Spleen (tissue), 11 donors: ENCODE data around the gene DPAGT1. TPM values are rescaled to one million over a fixed set of nuclear protein-coding genes. Genes with fewer than 3 reads are reported as not detected.
"Not testable (repeated sequence)": the region's sequence is repeated elsewhere in the genome, so short reads cannot be mapped to it uniquely, and the experiment has no call there.

Experiments used
- DNase-seq: peaks from one replicate; pipeline ENCODE4 v3.0.0-alpha.2; 2020
- H3K27ac ChIP-seq, 8 donors: fragments of 200-600 bp; sonication (generic) in 7 of 8; 1 replicate in 4 of 8; 2 replicates in 4 of 8; pipeline versions ENCODE4 v1.5.0 to v1.8.0; 2016 to 2021; ENCODE audit warnings: inconsistent platforms in 4 of 8, mild to moderate bottlenecking in 4 of 8, moderate library complexity in 1 of 8
- H3K27me3 ChIP-seq, 7 donors: fragments of 200-600 bp; sonication (generic) in 6 of 7; replicated peaks in 1 of 7; 1 replicate in 4 of 7; 2 replicates in 3 of 7; pipeline versions ENCODE4 v1.5.0 to v1.8.0; 2016 to 2021; ENCODE audit warnings: inconsistent platforms in 3 of 7, mild to moderate bottlenecking in 1 of 7
- H3K36me3 ChIP-seq, 6 donors: fragments of 200-600 bp; sonication (generic) in 5 of 6; 1 replicate in 4 of 6; 2 replicates in 2 of 6; pipeline versions ENCODE4 v1.5.0 to v1.8.0; 2016 to 2021; ENCODE audit warnings: inconsistent platforms in 2 of 6
- H3K4me1 ChIP-seq, 6 donors: fragments of 200-600 bp; sonication (generic) in 5 of 6; 1 replicate in 3 of 6; 2 replicates in 3 of 6; pipeline versions ENCODE4 v1.5.0 to v1.8.0; 2016 to 2021; ENCODE audit warnings: inconsistent platforms in 3 of 6
- H3K4me3 ChIP-seq, 8 donors: fragments of 200-600 bp; sonication (generic) in 7 of 8; 1 replicate in 4 of 8; 2 replicates in 4 of 8; pipeline versions ENCODE4 v1.5.0 to v1.8.0; 2016 to 2021; ENCODE audit warnings: inconsistent platforms in 4 of 8, mild to moderate bottlenecking in 4 of 8, moderate library complexity in 2 of 8
- H3K9me3 ChIP-seq, 8 donors: fragments of 200-600 bp; sonication (generic) in 7 of 8; 1 replicate in 4 of 8; 2 replicates in 4 of 8; pipeline versions ENCODE4 v1.5.0 to v1.8.0; 2016 to 2021; ENCODE audit warnings: inconsistent platforms in 4 of 8
- POLR2A ChIP-seq, 3 donors: fragments of 450-650 bp; IDR thresholded peaks; one replicate each; pipeline ENCODE4 v1.5.1; 2017; ENCODE audit warnings: antibody characterized with exemption in 3 of 3, mild to moderate bottlenecking in 1 of 3
- POLR2AphosphoS5 ChIP-seq, 3 donors: sonication (generic); formaldehyde crosslinking; IDR thresholded peaks; one replicate each; pipeline ENCODE4 v1.5.1; 2017; ENCODE audit warnings: antibody characterized with exemption in 3 of 3
- WGBS, 5 donors: extraction: QIAGEN DNeasy Blood & Tissue Kit in 3 of 5; methylation state at CpG; one replicate each; pipeline versions ENCODE4 v1.1.5 to v1.1.7; 2013 to 2018; 5-methylcytosine and 5-hydroxymethylcytosine counted together
- intact Hi-C: fragments of 100-400 bp; cut with DNase I; formaldehyde crosslinking; loops from one replicate; pipeline ENCODE4 v1.15.0; 2023; ENCODE audit warnings: low total_unique reads
- polyA plus RNA-seq, 3 donors: library from polyadenylated mRNA; stranded (reverse); fragments of 200-250 nt; gene quantifications; one replicate each; pipeline ENCODE4 v1.2.1, GENCODE V29; 2013
- total RNA-seq, 7 donors: library from RNA; depleted of rRNA in 3 of 7; stranded (reverse); fragments of >200 nt in 3 of 7; fragmentation: NEBNext Ultra II Directional in 4 of 7; extraction: Animal tissue kit (Norgen Biotek cat#: 25700) in 4 of 7; gene quantifications; one replicate each; pipeline versions ENCODE4 v1.1.0 to v1.2.1, GENCODE V29; 2016 to 2021
- TF ChIP-seq, protein P1 (sequence below), 11 experiments: fragments of 200-600 bp in 7 of 11; fragments of 450-650 bp in 4 of 11; sonication (generic) in 4 of 11; IDR thresholded peaks in 8 of 11; conservative IDR thresholded peaks in 3 of 11; 1 replicate in 7 of 11; 2 replicates in 4 of 11; pipeline versions ENCODE4 v1.4.0 to v1.8.0; 2016 to 2021; ENCODE audit warnings: antibody characterized with exemption in 11 of 11, inconsistent platforms in 4 of 11, mild to moderate bottlenecking in 1 of 11
- donor health status: healthy with polysubstance abuse.
- donor health status: DM: no; HTN: no; CAD: no; lungs with moderate emphysema.
- donor health status: DM: no; HTN: no; CAD: no.
- donor health status: Bipolar disorder and iron deficiency.
- donor health status: healthy.
- donor health status: DM: no; HTN: no; CAD: no.
- donor health status: DM: yes; HTN: yes; CAD: no.

Gene DPAGT1
- total and polyA plus RNA-seq, 10 donors, result 20.7 to 58.9 (median 33.7) TPM

GRCh38 chr11:119148720-119149017, 47.0 kb upstream of the DPAGT1 start:
- Histone ChIP-seq H3K27ac (no peak overlapping the region), H3K27me3 (peaks cover 0 to 70% (median 34%) of the 10 kb centered on the region in 7 donors), H3K4me3 (peak overlapping the region; percentile 44 to 76 (median 58)), H3K36me3 (no peaks in the 10 kb centered on the region), H3K9me3 (no peaks in the 10 kb centered on the region), H3K4me1 (peaks cover 0 to 38% (median 24%) of the 10 kb centered on the region in 6 donors)
- intact Hi-C loops, result no loop called here
- TF ChIP-seq POLR2AphosphoS5 (IDR thresholded peaks at IDR 0.05), result no peak
- TF ChIP-seq POLR2A (IDR thresholded peaks at IDR 0.05), result no peak
- TF ChIP-seq, protein P1, sequence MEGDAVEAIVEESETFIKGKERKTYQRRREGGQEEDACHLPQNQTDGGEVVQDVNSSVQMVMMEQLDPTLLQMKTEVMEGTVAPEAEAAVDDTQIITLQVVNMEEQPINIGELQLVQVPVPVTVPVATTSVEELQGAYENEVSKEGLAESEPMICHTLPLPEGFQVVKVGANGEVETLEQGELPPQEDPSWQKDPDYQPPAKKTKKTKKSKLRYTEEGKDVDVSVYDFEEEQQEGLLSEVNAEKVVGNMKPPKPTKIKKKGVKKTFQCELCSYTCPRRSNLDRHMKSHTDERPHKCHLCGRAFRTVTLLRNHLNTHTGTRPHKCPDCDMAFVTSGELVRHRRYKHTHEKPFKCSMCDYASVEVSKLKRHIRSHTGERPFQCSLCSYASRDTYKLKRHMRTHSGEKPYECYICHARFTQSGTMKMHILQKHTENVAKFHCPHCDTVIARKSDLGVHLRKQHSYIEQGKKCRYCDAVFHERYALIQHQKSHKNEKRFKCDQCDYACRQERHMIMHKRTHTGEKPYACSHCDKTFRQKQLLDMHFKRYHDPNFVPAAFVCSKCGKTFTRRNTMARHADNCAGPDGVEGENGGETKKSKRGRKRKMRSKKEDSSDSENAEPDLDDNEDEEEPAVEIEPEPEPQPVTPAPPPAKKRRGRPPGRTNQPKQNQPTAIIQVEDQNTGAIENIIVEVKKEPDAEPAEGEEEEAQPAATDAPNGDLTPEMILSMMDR (IDR thresholded peaks at IDR 0.05 in 8 of 11, conservative IDR thresholded peaks at IDR 0.05 in 3 of 11), result no peak
- no peak for DNase-seq
- 2 to 4% (median 3%) methylated on average over 15 to 16 of the region's 16 CpGs for WGBS, 5 donors

- no peak for DNase-seq
- H3K36me3 ChIP-seq, result no peaks in the 10 kb centered on the region
- WGBS, 5 donors, result 52 to 59% (median 55%) methylated on average over 6 of the region's 6 CpGs
- no peak for TF ChIP-seq POLR2AphosphoS5 (IDR thresholded peaks at IDR 0.05)
- TF ChIP-seq POLR2A (IDR thresholded peaks at IDR 0.05), result no peak
- TF ChIP-seq, protein P1 (IDR thresholded peaks at IDR 0.05 in 8 of 11, conservative IDR thresholded peaks at IDR 0.05 in 3 of 11), result no peak
- no peak overlapping the region for H3K27ac ChIP-seq
- H3K4me1 ChIP-seq, result peaks cover 0 to 38% (median 24%) of the 10 kb centered on the region in 6 donors
- no peaks in the 10 kb centered on the region for H3K9me3 ChIP-seq
- peak overlapping the region in 1 of 8 donors; percentile 76 for H3K4me3 ChIP-seq
- intact Hi-C loops, result no loop called here
- H3K27me3 ChIP-seq, result peaks cover 0 to 72% (median 34%) of the 10 kb centered on the region in 7 donors
Measured at GRCh38 chr11:119147604-119148333, 46.1 kb upstream of the DPAGT1 start.

GRCh38 chr11:119145551-119145950, 43.9 kb upstream of the DPAGT1 start:
- no peak overlapping the region for H3K4me3 ChIP-seq
- no peaks in the 10 kb centered on the region for H3K36me3 ChIP-seq
- TF ChIP-seq POLR2AphosphoS5 (IDR thresholded peaks at IDR 0.05) (no peak), POLR2A (IDR thresholded peaks at IDR 0.05) (no peak)
- peaks cover 0 to 38% (median 24%) of the 10 kb centered on the region in 6 donors for H3K4me1 ChIP-seq
- peaks cover 0 to 72% (median 34%) of the 10 kb centered on the region in 7 donors for H3K27me3 ChIP-seq
- intact Hi-C loops, result no loop called here
- DNase-seq, result no peak
- 60 to 69% (median 66%) methylated on average over 3 of the region's 3 CpGs for WGBS, 5 donors
- no peak overlapping the region for H3K27ac ChIP-seq
- H3K9me3 ChIP-seq, result no peaks in the 10 kb centered on the region

DNA sequence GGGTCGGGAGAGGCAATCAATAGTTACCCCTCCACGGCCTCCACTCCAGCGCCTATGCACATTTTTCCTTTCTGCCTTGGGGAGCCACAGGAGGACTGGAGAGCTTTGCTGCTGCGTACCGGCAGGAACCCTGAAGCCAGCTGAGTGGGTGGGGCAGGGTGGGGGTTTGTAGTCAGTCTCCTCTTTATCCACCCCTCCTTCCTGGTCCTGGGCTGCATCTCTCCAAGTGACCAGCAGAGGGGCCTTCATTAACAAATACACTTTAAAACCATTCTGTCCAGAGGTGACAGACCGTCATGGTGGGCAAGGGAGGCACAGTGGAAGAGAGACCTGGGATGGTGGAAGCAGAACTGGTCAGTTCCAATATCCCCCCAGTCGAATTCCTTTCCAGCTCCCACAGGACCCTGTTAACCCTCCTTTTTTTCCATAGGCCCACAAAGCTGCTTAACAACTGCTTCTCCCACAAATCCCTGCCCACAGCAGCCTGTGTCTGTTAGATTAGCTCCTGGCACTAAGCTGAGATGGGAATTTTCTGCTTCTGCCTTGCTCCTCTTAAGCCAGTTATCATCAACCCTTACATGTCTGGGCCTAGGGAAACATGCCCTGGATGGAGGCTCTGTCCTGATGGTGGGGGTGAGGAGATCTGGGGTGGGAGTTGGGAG, 43.3 kb upstream of the DPAGT1 start:
- 16 to 30% (median 23%) methylated on average over 7 of the region's 7 CpGs for WGBS, 5 donors
- H3K4me1 ChIP-seq, result peaks cover 0 to 32% (median 23%) of the 10 kb centered on the region in 6 donors
- peaks cover 0 to 66% (median 31%) of the 10 kb centered on the region in 7 donors for H3K27me3 ChIP-seq
- H3K27ac ChIP-seq, result no peak overlapping the region
- peak overlapping the region in 1 of 8 donors; percentile 24 for H3K4me3 ChIP-seq
- intact Hi-C loops, result no loop called here
- DNase-seq, result no peak
- H3K36me3 ChIP-seq, result no peaks in the 10 kb centered on the region
- H3K9me3 ChIP-seq, result no peaks in the 10 kb centered on the region
- TF ChIP-seq, protein P1 (IDR thresholded peaks at IDR 0.05 in 8 of 11, conservative IDR thresholded peaks at IDR 0.05 in 3 of 11), result peak; percentile 17 to 74 (median 59)
- no peak for TF ChIP-seq POLR2AphosphoS5 (IDR thresholded peaks at IDR 0.05)

DNA sequence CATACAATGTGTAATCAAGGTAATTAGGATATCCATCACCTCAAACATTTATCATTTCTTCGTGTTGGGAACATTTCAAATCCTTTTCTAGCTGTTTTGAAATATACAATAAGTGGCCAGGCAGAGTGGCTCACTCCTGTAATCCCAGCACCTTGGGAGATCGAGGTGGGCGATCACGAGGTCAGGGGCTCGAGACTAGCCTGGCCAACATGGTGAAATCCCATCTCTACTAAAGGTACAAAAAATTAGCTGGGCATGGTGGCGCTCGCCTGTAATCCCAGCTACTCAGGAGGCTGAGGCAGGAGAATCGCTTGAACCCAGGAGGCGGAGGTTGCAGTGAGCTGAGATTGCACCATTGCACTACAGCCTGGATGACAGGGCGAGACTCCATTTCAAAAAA, 37.6 kb upstream of the DPAGT1 start:
- H3K4me1 ChIP-seq, H3K9me3 ChIP-seq, DNase-seq, H3K4me3 ChIP-seq, H3K27ac ChIP-seq, H3K36me3 ChIP-seq, intact Hi-C loops: not testable (repeated sequence)
- peaks cover 0 to 13% (median 0%) of the 10 kb centered on the region in 7 donors for H3K27me3 ChIP-seq
- WGBS, 5 donors, result 90 to 95% (median 92%) methylated on average over 10 of the region's 10 CpGs
